ENCODE results near the gene PRPH2.
"Not testable (repeated sequence)": the region's sequence is repeated elsewhere in the genome, so short reads cannot be mapped to it uniquely, and the experiment has no call there.

Gene PRPH2

GRCh38 chr6:42735976-42736375 lies 13.6 kb upstream of the PRPH2 start:
- Histone ChIP-seq H3F3A (ENCODE audit: insufficient read depth, low read length) (no peaks in the 10 kb centered on the region), H3K4me1 (ENCODE audit: insufficient read depth, low read length, severe bottlenecking) (no peaks in the 10 kb centered on the region), H3K27me3 (ENCODE audit: insufficient read depth, low read length) (no peaks in the 10 kb centered on the region), H3K27ac (ENCODE audit: low read depth, low read length, poor library complexity, severe bottlenecking) (no peak overlapping the region), H3K4me2 (ENCODE audit: low read length) (no peak overlapping the region), H3K9ac (ENCODE audit: low read length) (no peak overlapping the region), H3K36me3 (ENCODE audit: insufficient read depth, low read length) (no peaks in the 10 kb centered on the region), H3K4me3 (ENCODE audit: low read depth, low read length, poor library complexity, severe bottlenecking) (no peak overlapping the region), H4K20me1 (ENCODE audit: insufficient read depth, low read length) (no peaks in the 10 kb centered on the region), H3K9me2 (ENCODE audit: low read depth, low read length) (no peaks in the 10 kb centered on the region), H2AFZ (ENCODE audit: low read length) (no peak overlapping the region), H3K9me3 (ENCODE audit: low read length) (no peaks in the 10 kb centered on the region; the same call in 1 of the 2 replicates), H3K79me2 (ENCODE audit: insufficient read depth, low read length) (no peaks in the 10 kb centered on the region)
- no peak for TF ChIP-seq EZH2 (IDR thresholded peaks at IDR 0.05; ENCODE audit: borderline replicate concordance, low read length)
- no peak for TF ChIP-seq CTCF (IDR thresholded peaks at IDR 0.05; ENCODE audit: low read length)

- not testable (repeated sequence) for H3K27me3 ChIP-seq (ENCODE audit: insufficient read depth, low read length); H3K9ac ChIP-seq (ENCODE audit: low read length); H3K4me2 ChIP-seq (ENCODE audit: low read length); H2AFZ ChIP-seq (ENCODE audit: low read length); H3F3A ChIP-seq (ENCODE audit: insufficient read depth, low read length); H3K9me3 ChIP-seq (ENCODE audit: low read length); H3K4me1 ChIP-seq (ENCODE audit: insufficient read depth, low read length, severe bottlenecking); H3K4me3 ChIP-seq (ENCODE audit: low read depth, low read length, poor library complexity, severe bottlenecking); H3K36me3 ChIP-seq (ENCODE audit: insufficient read depth, low read length); H3K9me2 ChIP-seq (ENCODE audit: low read depth, low read length); H3K79me2 ChIP-seq (ENCODE audit: insufficient read depth, low read length); H4K20me1 ChIP-seq (ENCODE audit: insufficient read depth, low read length); H3K27ac ChIP-seq (ENCODE audit: low read depth, low read length, poor library complexity, severe bottlenecking)
Observed at GRCh38 chr6:42733867-42734481, 11.6 kb upstream of the PRPH2 start.

GRCh38 chr6:42729731-42730130 lies 7.3 kb upstream of the PRPH2 start:
- H3K9ac ChIP-seq (ENCODE audit: low read length), result no peak overlapping the region
- H3K4me2 ChIP-seq (ENCODE audit: low read length), result no peak overlapping the region
- no peaks in the 10 kb centered on the region for H3K79me2 ChIP-seq (ENCODE audit: insufficient read depth, low read length)
- no peaks in the 10 kb centered on the region for H3K36me3 ChIP-seq (ENCODE audit: insufficient read depth, low read length)
- no peak overlapping the region for H3K4me3 ChIP-seq (ENCODE audit: low read depth, low read length, poor library complexity, severe bottlenecking)
- H2AFZ ChIP-seq (ENCODE audit: low read length), result no peak overlapping the region
- peaks cover 12% of the 10 kb centered on the region for H3K4me1 ChIP-seq (ENCODE audit: insufficient read depth, low read length, severe bottlenecking)
- no peaks in the 10 kb centered on the region for H3K9me2 ChIP-seq (ENCODE audit: low read depth, low read length)
- no peak overlapping the region for H3K27ac ChIP-seq (ENCODE audit: low read depth, low read length, poor library complexity, severe bottlenecking)
- no peaks in the 10 kb centered on the region; the same call in 1 of the 2 replicates for H3K9me3 ChIP-seq (ENCODE audit: low read length)
- no peaks in the 10 kb centered on the region for H3K27me3 ChIP-seq (ENCODE audit: insufficient read depth, low read length)
- no peak for TF ChIP-seq CTCF (IDR thresholded peaks at IDR 0.05; ENCODE audit: low read length)
- TF ChIP-seq EZH2 (IDR thresholded peaks at IDR 0.05; ENCODE audit: borderline replicate concordance, low read length), result no peak
- H4K20me1 ChIP-seq (ENCODE audit: insufficient read depth, low read length), result no peaks in the 10 kb centered on the region
- no peaks in the 10 kb centered on the region for H3F3A ChIP-seq (ENCODE audit: insufficient read depth, low read length)

DNA sequence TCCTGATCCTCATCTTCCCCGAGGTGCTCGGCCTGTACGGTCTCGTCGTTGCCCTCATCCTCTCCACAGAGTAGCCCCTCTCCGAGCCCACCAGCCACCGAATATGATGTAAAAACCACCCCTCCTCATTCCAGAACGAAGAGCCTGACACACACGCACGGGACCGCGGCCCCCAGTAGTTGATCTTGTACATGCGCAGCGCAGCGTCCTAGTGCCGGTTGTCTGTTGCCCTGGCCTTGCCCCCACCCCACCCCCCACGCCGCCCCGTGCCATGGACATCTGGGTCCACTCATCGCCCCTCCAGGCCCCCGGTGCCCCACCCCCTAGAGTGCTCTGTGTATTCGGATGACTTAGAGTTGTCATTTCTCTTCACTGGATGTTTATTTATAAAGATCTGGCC lies 5.2 kb upstream of the PRPH2 start:
- Histone ChIP-seq H3K27ac (ENCODE audit: low read depth, low read length, poor library complexity, severe bottlenecking) (no peak overlapping the region), H3K27me3 (ENCODE audit: insufficient read depth, low read length) (no peaks in the 10 kb centered on the region), H3K9ac (ENCODE audit: low read length) (no peak overlapping the region), H3K9me2 (ENCODE audit: low read depth, low read length) (no peaks in the 10 kb centered on the region), H3K36me3 (ENCODE audit: insufficient read depth, low read length) (no peaks in the 10 kb centered on the region), H3K4me3 (ENCODE audit: low read depth, low read length, poor library complexity, severe bottlenecking) (no peak overlapping the region), H3K9me3 (ENCODE audit: low read length) (no peaks in the 10 kb centered on the region; the same call in 1 of the 2 replicates), H3K4me1 (ENCODE audit: insufficient read depth, low read length, severe bottlenecking) (peaks cover 12% of the 10 kb centered on the region), H4K20me1 (ENCODE audit: insufficient read depth, low read length) (no peaks in the 10 kb centered on the region), H3K79me2 (ENCODE audit: insufficient read depth, low read length) (no peaks in the 10 kb centered on the region), H3K4me2 (ENCODE audit: low read length) (no peak overlapping the region), H2AFZ (ENCODE audit: low read length) (no peak overlapping the region), H3F3A (ENCODE audit: insufficient read depth, low read length) (no peaks in the 10 kb centered on the region)
- TF ChIP-seq CTCF (IDR thresholded peaks at IDR 0.05; ENCODE audit: low read length) (no peak), EZH2 (IDR thresholded peaks at IDR 0.05; ENCODE audit: borderline replicate concordance, low read length) (no peak)

Measured in OCI-LY1 (cell line).